Kidney glomerular epithelial cell (primary cell): Measurements from ENCODE around the gene EEF1AKMT1.
"Not testable (repeated sequence)": the region's sequence is repeated elsewhere in the genome, so short reads cannot be mapped to it uniquely, and the experiment has no call there.

Experiments used
- DNase-seq: peaks from one replicate; lab custom pipeline; 2025; lab: John Stamatoyannopoulos, UW

The EEF1AKMT1 gene

GRCh38 chr13:20776751-20777150, 3.0 kb upstream of the EEF1AKMT1 start:
- DNase-seq = no peak

- DNase-seq = no peak
Measured at GRCh38 chr13:20775961-20776360, 2.2 kb upstream of the EEF1AKMT1 start.

DNA sequence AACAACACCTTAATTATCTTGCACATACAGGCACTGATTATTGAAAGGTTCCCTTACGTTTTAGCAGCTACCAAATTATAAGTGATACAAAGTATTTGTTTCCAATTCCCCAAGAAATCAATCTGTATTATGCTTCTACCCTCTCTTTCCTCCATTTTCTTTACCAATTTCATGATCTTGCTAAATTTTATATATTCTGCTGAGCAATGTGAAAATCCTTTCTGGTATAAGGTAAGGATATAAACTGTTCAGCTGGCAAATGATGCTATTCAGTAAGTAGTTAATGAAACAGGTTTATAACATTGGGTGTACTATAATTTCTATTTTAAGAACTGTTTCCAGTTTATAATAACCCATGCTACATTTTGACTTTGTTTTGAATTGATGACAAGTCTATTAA, 985 bp upstream of the EEF1AKMT1 start:
- no peak for DNase-seq

DNA sequence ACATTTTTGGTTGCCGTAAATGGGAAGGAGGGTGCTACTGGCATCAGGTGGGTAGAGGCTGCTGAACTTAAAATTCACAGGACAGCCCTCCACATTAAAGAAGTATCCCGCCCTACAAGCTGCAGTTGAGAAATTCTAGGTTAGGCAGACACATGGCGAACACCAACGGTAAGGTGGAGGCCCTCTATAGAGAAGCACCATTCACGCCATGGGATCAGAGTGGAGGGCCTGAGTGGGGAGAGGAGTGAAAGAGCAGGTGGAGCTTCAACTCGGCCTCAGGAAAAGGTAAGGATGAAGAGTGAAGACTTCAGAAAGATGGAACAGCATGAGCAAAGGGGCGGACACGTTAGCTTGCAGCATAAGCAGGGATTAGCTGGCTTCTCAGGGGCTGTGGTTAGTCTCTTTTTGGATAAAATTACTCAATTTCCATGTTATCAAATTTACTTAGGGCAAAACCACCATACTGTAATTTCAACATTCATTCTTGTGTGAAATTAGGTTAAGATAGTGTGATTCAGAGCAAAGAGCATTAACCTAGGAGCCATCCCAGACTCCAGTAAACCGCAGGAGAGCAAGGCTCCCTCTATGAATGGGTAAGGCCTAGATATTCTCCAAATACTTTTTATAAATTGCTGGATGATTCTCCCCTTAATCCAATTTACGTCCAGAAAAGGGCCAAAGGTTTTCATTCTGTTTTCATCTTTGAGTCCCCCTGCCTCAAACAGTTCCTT, 1.2 kb downstream of the EEF1AKMT1 start:
- DNase-seq = no peak

- DNase-seq = no peak
Measured at GRCh38 chr13:20769834-20770233, 3.9 kb downstream of the EEF1AKMT1 start.

DNA sequence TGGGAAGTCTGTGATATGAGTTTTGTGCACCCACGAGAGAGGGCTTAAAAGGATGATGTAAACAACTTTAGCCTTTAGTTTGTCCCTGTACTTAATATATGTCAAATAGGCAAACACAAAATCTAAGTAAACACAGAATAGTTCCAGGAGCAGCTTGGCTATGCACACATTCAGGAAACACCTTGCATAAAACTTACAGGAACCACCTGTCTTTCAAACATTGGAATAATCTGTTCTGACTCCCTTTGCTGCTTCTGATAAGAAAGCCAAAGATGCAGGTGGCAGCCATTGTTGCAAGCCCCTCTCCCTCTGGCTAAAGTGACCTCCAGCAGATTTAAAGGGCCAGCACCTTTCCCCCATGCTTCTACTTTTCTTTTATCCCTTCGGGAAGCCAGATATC, 4.7 kb downstream of the EEF1AKMT1 start:
- DNase-seq = no peak

DNA sequence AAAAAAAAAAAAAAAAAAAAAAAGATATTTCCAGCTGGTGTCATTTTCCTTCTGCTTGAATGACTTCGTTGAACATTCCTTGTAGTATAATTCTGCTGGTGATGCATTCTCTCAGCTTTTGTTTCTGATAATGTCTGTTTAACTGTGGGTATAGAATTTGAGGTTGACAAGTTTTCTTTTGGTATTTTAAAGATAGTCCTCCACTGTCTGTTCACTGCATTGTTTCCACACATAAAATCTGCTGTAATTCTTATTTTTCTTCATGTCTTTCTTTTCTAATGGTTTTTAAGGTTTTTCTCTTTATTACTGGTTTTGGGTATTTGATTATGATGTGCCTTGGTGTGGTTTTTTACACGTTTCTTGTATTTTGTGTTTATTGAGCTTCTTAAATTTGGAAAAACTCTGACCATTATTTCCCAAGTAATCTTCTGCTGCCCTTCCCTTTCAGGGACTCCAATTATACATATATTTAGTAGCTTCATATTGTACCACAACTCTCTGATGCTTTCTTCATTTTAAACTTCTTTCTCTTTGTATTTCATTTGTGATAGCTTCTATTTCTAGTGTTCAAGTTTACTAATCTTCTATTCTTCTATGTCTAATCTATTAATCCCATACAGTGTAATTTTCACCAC, 6.3 kb downstream of the EEF1AKMT1 start:
- DNase-seq = no peak

- no peak for DNase-seq
Measured at GRCh38 chr13:20760872-20761271, 12.9 kb downstream of the EEF1AKMT1 start.

- no peak for DNase-seq
Measured at GRCh38 chr13:20754009-20754408, 19.8 kb downstream of the EEF1AKMT1 start.

- no peak for DNase-seq
Measured at GRCh38 chr13:20749377-20749776, 24.4 kb downstream of the EEF1AKMT1 start.

- not testable (repeated sequence) for DNase-seq
Measured at GRCh38 chr13:20743830-20744404, 29.8 kb downstream of the EEF1AKMT1 start.

GRCh38 chr13:20740021-20740420, 33.7 kb downstream of the EEF1AKMT1 start:
- no peak for DNase-seq

DNA sequence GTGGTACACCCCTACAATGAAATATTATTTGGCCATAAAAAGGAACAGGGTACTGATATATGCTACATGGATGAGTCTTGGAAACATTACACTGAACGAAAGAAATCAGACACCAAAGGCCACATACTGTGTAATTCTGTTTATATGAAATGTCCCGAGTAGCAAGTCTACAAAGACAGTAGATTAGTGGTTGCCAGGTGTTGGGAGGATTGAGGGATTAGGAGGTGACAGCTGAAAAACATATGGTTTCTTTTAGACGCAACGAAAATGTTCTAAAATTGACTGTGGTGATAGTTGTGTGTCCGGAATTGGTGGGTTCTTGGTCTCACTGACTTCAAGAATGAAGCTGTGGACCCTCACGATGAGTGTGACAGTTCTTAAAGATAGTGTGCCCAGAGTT, 35.1 kb downstream of the EEF1AKMT1 start:
- no peak for DNase-seq

DNA sequence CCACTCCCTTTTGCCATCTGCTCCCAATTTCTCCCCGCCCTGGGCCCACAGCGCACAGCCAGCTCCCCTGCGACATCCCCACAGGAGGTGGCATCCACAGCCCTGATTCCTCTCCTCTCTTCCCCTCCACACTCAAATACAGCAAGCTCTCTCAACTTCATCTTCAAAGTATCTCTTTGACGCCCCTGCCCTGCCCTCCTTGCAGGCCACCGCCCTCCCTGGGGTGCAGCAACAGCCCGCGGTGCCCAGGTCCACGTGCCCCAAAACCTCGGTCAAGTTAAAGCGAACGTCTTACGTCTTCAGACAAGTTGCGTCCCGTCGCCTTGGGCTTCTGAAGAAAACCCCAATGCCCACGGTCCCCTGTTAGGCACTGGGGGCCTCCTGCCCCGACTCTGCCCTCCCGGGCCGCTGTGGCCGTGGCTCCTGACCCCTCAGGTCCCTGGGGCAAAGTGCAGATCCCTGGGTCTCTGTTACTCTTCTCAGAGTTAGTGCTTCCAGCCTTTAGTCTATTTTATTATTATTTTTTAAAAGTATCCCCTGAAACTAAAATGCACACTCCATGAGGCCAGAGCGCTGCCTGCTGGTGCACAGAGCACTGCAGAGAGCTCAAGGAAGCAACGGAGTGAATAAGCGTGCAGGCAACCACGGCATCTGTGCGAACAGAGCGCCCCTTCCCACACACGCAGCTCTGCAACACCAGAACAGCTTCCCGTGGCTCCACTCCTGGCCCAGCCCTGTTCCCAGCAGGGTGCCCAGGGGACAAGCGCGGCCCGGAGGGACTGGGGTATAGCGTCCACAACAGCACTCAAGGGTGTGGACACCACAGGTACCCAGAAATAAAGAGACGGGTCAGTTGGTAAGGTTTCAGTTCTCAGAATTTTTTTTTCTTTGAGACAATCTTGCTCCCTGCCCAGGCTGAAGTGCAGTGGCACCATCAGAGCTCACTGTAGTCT, 43.9 kb downstream of the EEF1AKMT1 start:
- no peak for DNase-seq

DNA sequence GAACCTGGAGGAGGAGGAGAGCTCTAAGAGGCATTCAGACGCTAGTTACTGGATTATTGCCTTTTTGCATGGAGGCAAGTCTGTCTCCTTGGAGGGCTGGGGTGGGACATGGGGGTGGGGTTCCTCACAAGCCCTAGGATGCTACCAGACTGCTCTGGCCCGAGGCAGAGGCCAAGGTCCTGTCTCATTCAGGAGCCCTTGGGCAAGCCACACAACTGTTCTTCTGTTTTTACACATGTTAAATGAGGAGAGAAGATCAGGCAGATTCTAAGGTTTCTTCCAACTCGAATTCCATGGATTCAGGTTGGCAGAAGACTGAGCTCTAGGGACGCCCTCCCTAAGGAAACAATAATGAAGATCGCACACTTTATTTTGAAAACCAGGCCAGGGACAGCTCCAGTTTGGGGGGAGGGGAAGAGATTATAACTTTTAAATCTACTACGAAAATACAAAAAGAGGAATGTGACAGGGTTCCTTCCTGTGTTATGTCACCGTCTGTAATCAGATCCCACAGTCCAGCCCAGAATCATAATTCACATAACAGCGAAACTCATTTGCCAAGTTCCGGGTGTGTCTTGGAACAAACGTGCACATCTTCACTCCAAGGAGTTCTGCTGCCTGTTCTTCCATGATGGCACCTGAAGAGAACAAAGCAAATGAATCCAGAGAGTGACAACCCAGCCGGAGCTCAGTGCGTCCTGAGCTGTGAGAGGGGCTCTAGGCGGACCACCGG, 45.0 kb downstream of the EEF1AKMT1 start:
- no peak for DNase-seq

- DNase-seq = no peak
Measured at GRCh38 chr13:20727856-20728255, 45.9 kb downstream of the EEF1AKMT1 start.

GRCh38 chr13:20721454-20722357, 52.1 kb downstream of the EEF1AKMT1 start:
- no peak for DNase-seq

- DNase-seq = no peak
Measured at GRCh38 chr13:20721058-20721453, 52.7 kb downstream of the EEF1AKMT1 start.

DNA sequence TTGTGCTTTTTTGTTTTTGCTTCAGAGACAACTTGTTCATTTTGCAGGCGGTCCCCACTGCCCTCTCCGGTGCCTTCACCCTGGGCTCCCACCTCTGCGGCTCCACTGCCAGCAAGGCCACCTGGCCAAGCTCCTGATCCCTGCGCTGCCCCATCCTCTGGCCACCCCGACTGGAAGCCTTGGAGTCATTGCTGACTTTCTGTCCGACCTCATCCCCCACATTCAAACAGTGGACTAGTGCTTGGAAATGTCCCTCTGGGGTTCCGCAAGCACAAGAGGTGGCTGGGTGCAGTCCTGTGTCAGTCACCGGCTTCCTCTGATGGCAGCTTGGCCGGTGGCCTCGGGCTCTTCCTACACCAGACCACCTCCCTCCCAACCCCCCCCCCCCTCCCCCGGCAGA, 53.3 kb downstream of the EEF1AKMT1 start:
- DNase-seq = no peak

DNA sequence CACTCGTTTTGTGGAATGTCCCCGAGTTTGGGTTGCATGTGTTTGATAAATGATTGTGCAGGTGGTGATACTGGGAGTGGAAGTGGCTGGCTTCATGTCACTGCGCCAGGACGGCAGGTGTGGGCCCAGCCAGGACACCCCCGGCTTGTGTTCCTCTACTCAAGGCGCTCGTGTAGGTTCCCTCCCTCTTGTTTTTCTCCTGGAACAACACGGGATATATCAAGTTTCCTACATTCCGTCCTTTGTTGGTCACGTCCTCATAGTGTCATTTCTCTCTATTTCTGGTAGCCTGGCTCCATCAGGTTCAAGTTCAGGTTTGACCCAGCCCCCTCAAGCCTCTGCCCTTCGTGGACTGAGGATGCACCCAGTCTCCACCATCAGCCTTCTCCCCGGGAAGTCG, 54.0 kb downstream of the EEF1AKMT1 start:
- DNase-seq = no peak
